ENCODE data around the gene XXYLT1. TPM values are rescaled to one million over a fixed set of nuclear protein-coding genes. Genes with fewer than 3 reads are reported as not detected.

Gene XXYLT1
- total and polyA plus RNA-seq, 10 of the 15 experiments (the other 5 are each of a cell fraction or from before 2014, with no cell fraction given), result 1.2 to 14.2 (median 9.3) TPM

DNA sequence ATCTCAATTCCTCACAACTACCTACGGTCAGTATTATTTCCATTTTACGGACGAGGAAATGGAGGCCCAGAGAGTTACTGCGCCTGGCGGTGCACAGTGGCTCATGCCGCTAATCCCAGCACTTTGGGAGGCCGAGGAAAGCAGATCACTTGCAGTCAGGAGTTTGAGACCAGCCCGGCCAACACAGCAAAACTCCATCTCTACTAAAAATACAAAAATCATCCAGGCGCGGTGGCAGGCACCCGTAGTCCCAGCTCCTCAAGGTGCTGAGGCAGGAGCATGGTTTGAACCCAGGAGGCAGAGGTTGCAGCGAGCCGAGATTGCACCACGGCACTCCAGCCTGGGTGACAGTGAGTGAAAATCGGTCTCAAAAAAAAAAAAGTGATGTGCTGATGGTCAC lies 187.3 kb downstream of the XXYLT1 start:
- no peaks in the 10 kb centered on the region for H3K27me3 ChIP-seq (replicated peaks in 1 of 2; ENCODE audit: control insufficient read depth in 2 of 2, insufficient read depth in 2 of 2, low read length in 1 of 2)
- ATAC-seq (no peak), FAIRE-seq (no peak), DNase-seq (ENCODE audit: low read depth, low spot score) (no peak)
- ChIA-PET CTCF (interaction anchor here (0.7 to 1.0 kb wide), 2 partner anchors 45 to 172 kb away, joined by 3 read pairs; no protein-coding TSS in a partner anchor), RAD21 (ENCODE audit: unreplicated experiment) (no interaction called here), POLR2A (interaction anchor here (0.5 kb wide), 1 partner anchor 1398 kb away, joined by 3 read pairs; no protein-coding TSS in a partner anchor), SMC1A (ENCODE audit: uncharacterized antibody, unreplicated experiment) (interaction anchor here (0.6 kb wide), 1 partner anchor 326 kb away, joined by 3 read pairs; no protein-coding TSS in a partner anchor)
- no peak overlapping the region for H3K27ac ChIP-seq (ENCODE audit: control insufficient read depth, insufficient read depth)
- H3K4me1 ChIP-seq (ENCODE audit: control insufficient read depth, insufficient read depth, low read length), result peaks cover 8% of the 10 kb centered on the region
- H3K79me2 ChIP-seq (ENCODE audit: control insufficient read depth, insufficient read depth, low read length), result no peaks in the 10 kb centered on the region
- intact Hi-C loops (cut with micrococcal nuclease; ENCODE audit: unreplicated experiment), result no loop called here
- H4K20me1 ChIP-seq (ENCODE audit: control insufficient read depth, insufficient read depth), result no peaks in the 10 kb centered on the region
- no peak overlapping the region for H3K4me3 ChIP-seq
- 88% methylated on average over 15 of the region's 15 CpGs for WGBS (ENCODE audit: insufficient coverage, insufficient replicate concordance, low lambda C conversion rate, missing lambda C conversion rate)
- H3K9me3 ChIP-seq (replicated peaks; ENCODE audit: control insufficient read depth, insufficient read depth, low read length), result no peaks in the 10 kb centered on the region
- H2AFZ ChIP-seq (ENCODE audit: control insufficient read depth, low read depth, low read length), result no peak overlapping the region
- H3K36me3 ChIP-seq (ENCODE audit: control insufficient read depth in 2 of 2, insufficient read depth in 2 of 2, low read length in 1 of 2), result no peaks in the 10 kb centered on the region
- no peak overlapping the region for H3K4me2 ChIP-seq (ENCODE audit: control insufficient read depth, insufficient read depth)
- no peak overlapping the region for H3K9ac ChIP-seq (ENCODE audit: control insufficient read depth, insufficient read depth, low read length)
- in situ Hi-C loops (cut with MboI), result no loop called here
- no TSS peak for BruUV-seq (replicated peaks)
- TF ChIP-seq ZNF207 (IDR thresholded peaks at IDR 0.05; ENCODE audit: borderline replicate concordance) (no peak), RUNX3 (IDR thresholded peaks at IDR 0.05; ENCODE audit: low read length) (no peak), GABPA (IDR thresholded peaks at IDR 0.05; ENCODE audit: low read depth) (no peak), MEF2A (IDR thresholded peaks at IDR 0.05; ENCODE audit: insufficient read depth, low read depth, low read length) (no peak), ZZZ3 (IDR thresholded peaks at IDR 0.05; ENCODE audit: control insufficient read depth, insufficient read length, low read depth) (no peak), PAX8 (IDR thresholded peaks at IDR 0.05) (no peak), YY1 (IDR thresholded peaks at IDR 0.05; ENCODE audit: low read depth, low read length) (no peak), ZNF592 (IDR thresholded peaks at IDR 0.05) (no peak), ZNF384 (IDR thresholded peaks at IDR 0.05; ENCODE audit: borderline replicate concordance, low read depth, low read length) (no peak), ZBTB4 (CRISPR knock-in tag; IDR thresholded peaks at IDR 0.05) (no peak), ELK1 (IDR thresholded peaks at IDR 0.05; ENCODE audit: low read depth, low read length) (no peak), PRDM15 (CRISPR knock-in tag; IDR thresholded peaks at IDR 0.05) (no peak)
